CD4-positive, alpha-beta T cell (primary cell): ENCODE measurements around the gene MICALL1. TPM values are rescaled to one million over a fixed set of nuclear protein-coding genes. Genes with fewer than 3 reads are reported as not detected.

Experiments used
- ATAC-seq: fragments of 200-7000 bp; cut with Tn5 transposase; one replicate; pipeline ENCODE4 v1.10.0; 2022; ENCODE audit warnings: mild to moderate bottlenecking; ENCODE audit not compliant: poor library complexity
- CTCF ChIA-PET: fragments of 350-600 bp; sonication (Branson Sonifier 250); formaldehyde crosslinking; loops from one replicate; lab custom pipeline; 2021; ENCODE audit warnings: antibody characterized with exemption, inconsistent platforms; lab: Charles Lee
- POLR2A ChIA-PET: fragments of 350-600 bp; sonication (Branson Sonifier 250); formaldehyde crosslinking; loops from one replicate; lab custom pipeline; 2021; ENCODE audit warnings: antibody characterized with exemption, inconsistent platforms; lab: Charles Lee
- DNase-seq, 14 experiments: peaks; one replicate each; pipeline ENCODE4 v3.0.0-alpha.2; 2013 to 2020; ENCODE audit warnings: mixed read lengths in 2 of 14
- H3K27ac ChIP-seq, 2 donors: one replicate each; pipeline versions ENCODE4 v1.5.1 to v1.7.0; 2013; ENCODE audit warnings: low read length in 2 of 2, low read depth in 1 of 2, mild to moderate bottlenecking in 1 of 2
- H3K27me3 ChIP-seq, 2 experiments: 1 replicate in 1 of 2; 2 replicates in 1 of 2; pipeline versions ENCODE4 v1.6.1 to v1.7.0; 2013; ENCODE audit warnings: low read length in 2 of 2, control low read depth in 1 of 2, mild to moderate bottlenecking in 1 of 2, moderate library complexity in 1 of 2; ENCODE audit not compliant: insufficient read depth in 2 of 2, control insufficient read depth in 1 of 2
- H3K36me3 ChIP-seq: one replicate; pipeline ENCODE4 v1.6.1; 2013; ENCODE audit warnings: low read length, control low read depth; ENCODE audit not compliant: insufficient read depth
- H3K4me1 ChIP-seq: one replicate; pipeline ENCODE4 v1.6.1; 2013; ENCODE audit warnings: low read length, control low read depth; ENCODE audit not compliant: insufficient read depth
- H3K4me3 ChIP-seq: one replicate; pipeline ENCODE4 v1.5.1; 2013; ENCODE audit warnings: mild to moderate bottlenecking, low read length, moderate library complexity
- H3K9me3 ChIP-seq, 2 experiments: 1 replicate in 1 of 2; 2 replicates in 1 of 2; pipeline versions ENCODE4 v1.6.1 to v1.7.0; 2013; ENCODE audit warnings: low read length in 2 of 2, mild to moderate bottlenecking in 2 of 2, control low read depth in 1 of 2, moderate library complexity in 1 of 2; ENCODE audit not compliant: control insufficient read depth in 1 of 2, insufficient read depth in 1 of 2
- H3K27ac Mint-ChIP-seq: one replicate; pipeline ENCODE4 v1.8.0; 2020; ENCODE audit warnings: mixed read lengths
- H3K27me3 Mint-ChIP-seq: one replicate; pipeline ENCODE4 v1.8.0; 2021; ENCODE audit warnings: mixed read lengths
- H3K36me3 Mint-ChIP-seq: one replicate; pipeline ENCODE4 v1.8.0; 2021; ENCODE audit warnings: low read depth, mixed read lengths
- H3K4me1 Mint-ChIP-seq: one replicate; pipeline ENCODE4 v1.8.0; 2021; ENCODE audit warnings: low read depth, mixed read lengths
- H3K4me3 Mint-ChIP-seq: one replicate; pipeline ENCODE4 v1.8.0; 2020; ENCODE audit warnings: mild to moderate bottlenecking, mixed read lengths
- H3K9me3 Mint-ChIP-seq: one replicate; pipeline ENCODE4 v1.8.0; 2020; ENCODE audit warnings: mixed read lengths
- intact Hi-C, 2 experiments: fragments of 100-400 bp; cut with DNase I in 1 of 2; cut with micrococcal nuclease in 1 of 2; formaldehyde crosslinking; loops; one replicate each; pipeline versions ENCODE4 v1.15.1 to v1.9.0; 2023 to 2025; cut with DNase I, micrococcal nuclease
- total RNA-seq, 174 experiments: library from RNA in 2 of 174; stranded (reverse) in 2 of 174; gene quantifications; one replicate each; pipeline ENCODE4 v1.2.3 and lab custom pipeline; 2021 to 2026
- TF ChIP-seq, protein P1 (sequence below): fragments of 200-600 bp; IDR thresholded peaks from one replicate; pipeline ENCODE4 v1.8.0; 2022; ENCODE audit warnings: antibody characterized with exemption, mild to moderate bottlenecking

Gene MICALL1
- total RNA-seq, 2 experiments from 2014 or later, result 16.9 to 20.7 TPM

DNA sequence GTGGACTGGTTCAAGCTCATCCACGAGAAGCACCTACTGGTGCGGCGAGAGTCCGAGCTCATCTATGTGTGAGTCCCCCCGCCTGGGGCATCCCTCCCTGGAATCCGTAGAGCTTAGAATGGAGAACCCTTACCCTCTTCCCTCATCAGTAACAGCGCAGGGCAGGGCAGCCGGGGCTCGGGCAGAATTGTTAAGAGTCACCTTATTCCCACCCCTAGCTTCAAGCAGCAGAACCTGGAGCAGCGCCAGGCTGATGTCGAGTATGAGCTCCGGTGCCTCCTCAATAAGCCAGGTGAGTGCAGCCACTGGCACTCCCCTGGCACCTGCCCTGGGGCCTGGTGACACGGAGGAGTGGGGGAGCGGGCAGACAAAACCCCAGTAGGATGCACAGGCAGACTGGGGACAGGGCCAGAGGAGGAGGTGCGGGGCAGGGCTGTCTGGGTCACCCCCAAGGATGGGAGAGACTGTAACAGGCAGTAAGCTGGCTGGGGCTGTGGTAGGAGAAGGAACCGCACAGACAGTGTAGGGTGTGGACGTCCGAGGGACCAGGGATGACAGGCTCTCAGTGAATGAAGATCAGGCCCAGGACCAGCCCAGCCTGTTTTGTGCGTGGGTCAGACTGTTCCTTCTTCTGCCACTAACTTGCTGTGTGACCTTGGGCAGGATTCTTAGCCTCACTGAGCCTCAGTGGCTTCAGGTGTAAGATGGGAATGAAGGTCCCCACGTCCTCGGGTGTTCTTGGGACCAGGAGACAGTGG, 26.9 kb downstream of the MICALL1 start:
- Histone ChIP-seq H3K27ac (no peak overlapping the region), H3K4me3 (no peak overlapping the region), H3K4me1 (peaks cover 9% of the 10 kb centered on the region), H3K36me3 (peaks cover 37% of the 10 kb centered on the region), H3K27me3 (no peaks in the 10 kb centered on the region), H3K9me3 (no peaks in the 10 kb centered on the region)
- no peak for DNase-seq
- Mint-ChIP-seq H3K27me3 (no peaks in the 10 kb centered on the region), H3K9me3 (no peaks in the 10 kb centered on the region), H3K4me1 (peaks cover 11% of the 10 kb centered on the region), H3K36me3 (peaks cover 33% of the 10 kb centered on the region), H3K27ac (no peak overlapping the region), H3K4me3 (no peak overlapping the region)
- ATAC-seq, result no peak
- TF ChIP-seq, protein P1, sequence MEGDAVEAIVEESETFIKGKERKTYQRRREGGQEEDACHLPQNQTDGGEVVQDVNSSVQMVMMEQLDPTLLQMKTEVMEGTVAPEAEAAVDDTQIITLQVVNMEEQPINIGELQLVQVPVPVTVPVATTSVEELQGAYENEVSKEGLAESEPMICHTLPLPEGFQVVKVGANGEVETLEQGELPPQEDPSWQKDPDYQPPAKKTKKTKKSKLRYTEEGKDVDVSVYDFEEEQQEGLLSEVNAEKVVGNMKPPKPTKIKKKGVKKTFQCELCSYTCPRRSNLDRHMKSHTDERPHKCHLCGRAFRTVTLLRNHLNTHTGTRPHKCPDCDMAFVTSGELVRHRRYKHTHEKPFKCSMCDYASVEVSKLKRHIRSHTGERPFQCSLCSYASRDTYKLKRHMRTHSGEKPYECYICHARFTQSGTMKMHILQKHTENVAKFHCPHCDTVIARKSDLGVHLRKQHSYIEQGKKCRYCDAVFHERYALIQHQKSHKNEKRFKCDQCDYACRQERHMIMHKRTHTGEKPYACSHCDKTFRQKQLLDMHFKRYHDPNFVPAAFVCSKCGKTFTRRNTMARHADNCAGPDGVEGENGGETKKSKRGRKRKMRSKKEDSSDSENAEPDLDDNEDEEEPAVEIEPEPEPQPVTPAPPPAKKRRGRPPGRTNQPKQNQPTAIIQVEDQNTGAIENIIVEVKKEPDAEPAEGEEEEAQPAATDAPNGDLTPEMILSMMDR, result no peak
- intact Hi-C loops, result loop anchor here in 1 of 2 experiments (5.0 kb wide), 1 partner anchor 46 kb away; no protein-coding TSS in a partner anchor
- ChIA-PET POLR2A (interaction anchor here (1.2 kb wide), 1 partner anchor 20 kb away, joined by 4 read pairs; the partner anchor contains the start of genes C22orf23 and POLR2F), CTCF (interaction anchor here (0.6 to 1.2 kb wide), 4 partner anchors 22 to 78 kb away, joined by 3 to 4 read pairs (median 3); partner anchors contain the start of gene MICALL1)

DNA sequence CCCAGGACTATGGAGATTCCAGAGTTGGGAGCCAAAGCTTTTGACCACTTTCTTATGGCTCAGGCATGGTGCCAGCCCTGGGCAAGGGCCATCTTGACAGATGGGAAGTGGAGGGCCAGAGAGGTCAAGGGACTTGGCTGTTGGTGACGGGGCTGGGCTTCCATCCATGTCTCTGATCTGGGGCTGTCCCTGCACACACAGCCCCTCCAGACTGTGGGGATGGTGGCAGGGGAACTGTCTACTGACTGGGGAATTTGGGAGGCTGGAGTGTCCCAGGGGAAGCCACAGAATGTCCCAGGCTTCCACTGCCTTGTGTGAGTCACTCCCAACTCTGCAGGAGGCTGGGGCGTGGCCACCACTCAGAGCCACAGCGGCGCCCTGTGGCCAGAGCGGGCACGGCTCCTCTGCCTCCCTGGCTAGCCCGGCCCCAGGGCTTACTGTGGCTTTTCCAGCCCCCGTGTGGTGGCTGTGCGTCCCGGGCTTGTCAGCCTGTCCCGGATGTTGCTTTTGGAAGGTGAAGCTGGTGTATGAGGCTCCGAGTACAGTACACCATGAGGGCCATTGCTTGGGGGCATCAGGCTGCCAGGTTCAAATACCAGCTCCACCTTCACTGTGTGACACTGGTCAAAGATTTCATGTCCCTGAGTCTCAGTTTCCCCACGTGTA, 27.7 kb downstream of the MICALL1 start:
- Mint-ChIP-seq H3K27ac (no peak overlapping the region), H3K27me3 (no peaks in the 10 kb centered on the region), H3K4me3 (no peak overlapping the region), H3K36me3 (peaks cover 26% of the 10 kb centered on the region), H3K9me3 (no peaks in the 10 kb centered on the region), H3K4me1 (peaks cover 11% of the 10 kb centered on the region)
- intact Hi-C loops, result loop anchor here (1.0 to 5.0 kb wide), 4 partner anchors 28 to 117 kb away; partner anchors contain the start of gene MICALL1 (in 1 of the 2)
- Histone ChIP-seq H3K36me3 (peaks cover 33% of the 10 kb centered on the region), H3K9me3 (no peaks in the 10 kb centered on the region), H3K27ac (no peak overlapping the region), H3K27me3 (no peaks in the 10 kb centered on the region), H3K4me3 (no peak overlapping the region), H3K4me1 (peaks cover 9% of the 10 kb centered on the region)
- TF ChIP-seq, protein P1, result peak; percentile 93
- POLR2A ChIA-PET, result interaction anchor here (1.1 kb wide), 1 partner anchor 28 kb away, joined by 4 read pairs; the partner anchor contains the start of gene MICALL1
- DNase-seq, result peak; percentile 64 to 90 (median 76)
- CTCF ChIA-PET, result interaction anchor here (0.7 to 1.2 kb wide), 5 partner anchors 22 to 325 kb away, joined by 3 to 5 read pairs (median 3); partner anchors contain the start of genes GGA1 and MICALL1
- ATAC-seq, result peak; percentile 100

- H3K27ac ChIP-seq, result no peak overlapping the region
- no peak overlapping the region for H3K4me3 ChIP-seq
- intact Hi-C loops, result no loop called here
- Mint-ChIP-seq H3K9me3 (no peaks in the 10 kb centered on the region), H3K4me1 (no peaks in the 10 kb centered on the region), H3K27ac (no peak overlapping the region), H3K27me3 (no peaks in the 10 kb centered on the region), H3K4me3 (no peak overlapping the region), H3K36me3 (peaks cover 35% of the 10 kb centered on the region)
- no peaks in the 10 kb centered on the region for H3K27me3 ChIP-seq
- H3K4me1 ChIP-seq, result no peaks in the 10 kb centered on the region
- CTCF ChIA-PET, result no interaction called here
- DNase-seq, result no peak
- ATAC-seq, result no peak
- POLR2A ChIA-PET, result no interaction called here
- TF ChIP-seq, protein P1, result no peak
- no peaks in the 10 kb centered on the region for H3K9me3 ChIP-seq
- peaks cover 34% of the 10 kb centered on the region for H3K36me3 ChIP-seq
These were observed 34.7 kb downstream of the MICALL1 start for GRCh38 chr22:37940698-37941376.
